Daoy (cell line): Measurements from ENCODE around the gene PFKFB1. TPM values are rescaled to one million over a fixed set of nuclear protein-coding genes. Genes with fewer than 3 reads are reported as not detected.

Experiments used
- DNase-seq: peaks from one replicate; pipeline ENCODE4 v3.0.0-alpha.2; 2015; ENCODE audit warnings: low read depth
- total RNA-seq: library from RNA; depleted of rRNA; stranded (reverse); fragments of >200 nt; shearing (Covaris generic); gene quantifications from 2 replicates; pipeline ENCODE4 v1.2.3, GENCODE V29; 2014; rRNA removed

PFKFB1 gene
- total RNA-seq = not detected in 2 replicates

- DNase-seq = no peak
Measured at GRCh38 chrX:54994099-54994498, at the start of gene PFKFB1. Gene PFKFB1, minus strand, starts transcription at chrX:54994188. Its CDS starts 181 bp downstream, at chrX:54994007.

GRCh38 chrX:55041514-55041913, 47.5 kb upstream of the PFKFB1 start:
- no peak for DNase-seq

DNA sequence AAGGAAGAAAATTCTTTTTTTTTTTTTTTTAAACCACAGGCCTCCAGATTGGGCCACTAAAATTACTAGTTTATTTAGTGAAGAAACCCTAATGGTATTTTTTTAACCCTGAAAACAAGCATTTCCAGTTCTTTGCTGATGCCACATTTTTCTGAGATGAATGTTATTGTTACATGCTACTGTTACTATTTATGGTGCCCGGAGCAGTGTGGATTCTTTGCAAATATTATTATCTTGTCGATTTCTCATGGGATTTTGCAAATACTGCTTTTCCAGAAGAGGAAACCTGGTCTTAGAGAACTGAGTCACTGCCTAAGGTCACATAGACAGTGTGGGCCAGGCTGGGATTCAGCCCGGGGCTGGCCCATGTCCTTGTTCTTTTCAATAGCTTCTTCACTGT, 45.5 kb upstream of the PFKFB1 start:
- DNase-seq = no peak

DNA sequence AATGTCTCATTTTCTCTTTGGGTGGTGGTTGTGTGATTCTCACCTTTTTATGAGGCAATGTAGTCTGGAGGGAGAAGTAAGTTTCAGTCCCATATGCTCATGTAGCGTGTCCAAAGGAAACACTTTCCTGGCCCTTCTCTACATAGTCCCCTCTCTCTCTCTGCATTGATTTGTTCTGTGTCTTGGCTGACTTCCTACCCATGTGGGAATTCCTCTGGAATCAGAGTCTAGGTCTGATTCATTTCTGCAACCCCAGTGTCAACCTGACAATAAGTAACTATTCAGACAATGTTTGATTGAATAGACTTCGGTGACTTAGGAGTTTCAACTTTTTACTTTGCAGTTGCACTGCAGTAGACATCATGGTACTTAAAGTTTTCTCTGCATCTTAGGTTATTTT, 39.4 kb upstream of the PFKFB1 start:
- no peak for DNase-seq

DNA sequence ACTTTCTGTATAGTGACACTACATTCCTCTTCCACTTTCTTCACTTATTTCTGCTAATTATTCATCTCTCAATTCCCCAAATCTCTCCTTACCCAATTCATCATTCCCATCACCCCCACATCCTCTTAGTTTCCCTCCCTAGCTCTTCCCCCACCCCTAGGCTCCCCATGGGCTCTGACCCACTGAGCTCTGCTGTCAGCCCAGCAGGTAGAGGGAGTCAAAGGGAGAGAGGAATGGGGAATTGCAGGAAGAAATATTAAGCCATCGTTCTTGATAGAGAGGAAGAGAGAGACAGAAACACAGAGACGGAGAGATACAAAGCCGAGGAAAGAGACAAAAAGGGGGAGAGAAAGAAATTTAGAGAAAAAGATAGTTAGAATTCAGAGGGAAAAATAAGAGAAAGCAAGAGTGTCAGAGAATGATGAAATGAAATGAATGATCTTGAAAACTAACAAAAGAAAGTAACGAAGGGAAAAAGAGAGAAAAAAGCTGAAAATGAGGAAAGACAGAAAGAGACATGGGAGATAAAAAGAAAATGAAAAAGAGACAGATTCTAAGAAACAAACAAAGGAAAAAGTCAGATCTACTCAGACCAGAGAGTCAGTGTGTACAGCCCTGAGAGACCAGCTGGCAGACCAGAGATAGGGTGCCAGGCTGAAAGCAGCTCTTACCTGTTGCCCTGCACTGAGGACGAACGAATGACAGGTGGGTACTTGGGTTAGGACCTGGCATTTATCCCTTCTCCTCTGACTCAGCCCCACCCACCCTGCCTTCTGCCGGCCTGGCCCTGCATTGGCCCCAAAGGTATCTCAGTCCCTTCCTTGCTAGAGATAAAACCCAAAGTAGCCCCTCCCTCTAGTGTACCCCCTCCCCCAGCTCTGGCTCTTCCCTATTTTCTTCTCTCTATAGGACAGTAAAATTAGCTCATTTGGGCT, 36.5 kb upstream of the PFKFB1 start, which contains the start of gene ALAS2:
Gene ALAS2 (minus strand): TSS at position 707 of the 935 bp plus-strand sequence. CDS start 4,977 bp downstream, outside the sequence.
- DNase-seq = no peak

DNA sequence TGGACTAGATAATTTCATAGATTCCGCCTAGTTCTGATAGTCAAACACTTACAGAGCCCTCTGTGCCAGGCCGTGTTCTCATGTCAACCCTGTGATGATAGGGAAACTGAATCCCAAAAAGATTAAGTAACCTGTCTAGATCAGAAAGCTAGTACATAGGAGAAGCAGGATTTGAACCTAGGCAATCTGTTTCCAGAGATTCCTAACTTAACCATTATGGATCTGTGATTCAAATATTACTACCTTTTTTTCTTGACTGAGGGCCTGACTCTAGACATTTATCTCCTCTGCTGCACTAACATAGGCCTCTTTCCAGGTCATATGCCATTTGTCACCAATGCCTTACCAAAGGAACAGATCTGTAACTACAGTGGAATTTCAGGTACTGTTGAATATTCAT, 35.3 kb upstream of the PFKFB1 start:
- DNase-seq = no peak

DNA sequence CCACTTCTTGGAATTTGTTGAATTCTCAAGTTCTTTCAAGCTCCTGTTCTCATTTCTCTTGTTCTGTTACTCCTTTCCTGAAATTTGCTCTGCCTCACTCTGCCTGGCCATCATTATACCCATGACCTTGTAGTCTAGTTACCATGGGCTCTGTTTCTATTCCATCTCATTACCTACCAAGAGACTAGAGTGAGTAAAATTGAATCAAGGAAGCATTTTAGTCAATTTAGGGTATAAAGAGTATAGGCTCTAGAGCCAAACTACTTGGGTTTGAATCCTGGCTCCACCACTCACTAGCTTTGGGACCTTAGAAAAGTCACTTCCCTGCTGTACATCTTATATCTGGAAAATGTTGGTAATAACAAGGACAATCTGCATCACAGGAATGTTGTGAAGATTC, 34.6 kb upstream of the PFKFB1 start:
- DNase-seq = no peak

GRCh38 chrX:55028040-55028439, 34.1 kb upstream of the PFKFB1 start:
- DNase-seq = no peak

DNA sequence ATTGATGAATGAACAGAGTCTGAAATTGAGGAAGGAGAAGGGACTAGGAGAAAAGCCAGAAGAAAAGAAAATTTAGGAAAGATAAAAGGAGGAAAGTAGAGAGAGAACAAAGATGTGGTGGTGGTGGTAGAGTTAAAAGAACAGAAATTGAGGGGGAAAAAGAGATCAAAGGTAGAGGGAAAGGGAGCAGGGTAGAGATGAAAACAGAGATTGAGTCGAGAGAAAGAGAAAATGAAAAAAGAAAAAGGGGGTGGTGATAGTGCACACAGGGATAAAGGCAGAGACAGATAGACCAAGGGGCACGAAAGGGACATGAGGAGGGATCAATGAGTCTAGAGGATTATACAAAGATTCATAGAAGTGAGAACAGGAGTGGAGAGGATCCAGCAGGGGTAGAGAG, 32.9 kb upstream of the PFKFB1 start:
- DNase-seq = no peak

- DNase-seq = no peak
Measured at GRCh38 chrX:55026143-55026542, 32.2 kb upstream of the PFKFB1 start.

DNA sequence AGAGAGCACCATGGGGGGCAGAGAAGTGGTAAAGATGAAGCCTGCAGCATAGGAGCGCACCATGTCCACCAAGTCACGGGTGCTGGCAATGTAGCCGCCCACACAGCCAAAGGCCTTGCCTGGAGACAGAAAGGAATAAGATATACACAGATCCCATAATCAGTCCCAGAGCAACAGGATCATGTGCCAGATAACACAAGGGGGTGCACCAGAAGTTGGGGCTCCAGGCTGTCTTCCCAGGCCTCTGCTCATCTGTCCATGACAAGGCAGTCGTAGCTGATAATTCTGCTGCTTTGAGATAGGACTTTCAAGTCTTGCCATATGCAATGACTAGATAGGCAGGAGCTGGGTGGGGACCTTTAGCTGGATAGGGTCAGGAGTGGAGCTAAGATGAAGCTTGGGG, 20.9 kb upstream of the PFKFB1 start:
- no peak for DNase-seq

- DNase-seq = no peak
Measured at GRCh38 chrX:55011294-55011693, 17.3 kb upstream of the PFKFB1 start.

- peak; percentile 37 for DNase-seq
Measured at GRCh38 chrX:55008571-55009358, 14.8 kb upstream of the PFKFB1 start.

DNA sequence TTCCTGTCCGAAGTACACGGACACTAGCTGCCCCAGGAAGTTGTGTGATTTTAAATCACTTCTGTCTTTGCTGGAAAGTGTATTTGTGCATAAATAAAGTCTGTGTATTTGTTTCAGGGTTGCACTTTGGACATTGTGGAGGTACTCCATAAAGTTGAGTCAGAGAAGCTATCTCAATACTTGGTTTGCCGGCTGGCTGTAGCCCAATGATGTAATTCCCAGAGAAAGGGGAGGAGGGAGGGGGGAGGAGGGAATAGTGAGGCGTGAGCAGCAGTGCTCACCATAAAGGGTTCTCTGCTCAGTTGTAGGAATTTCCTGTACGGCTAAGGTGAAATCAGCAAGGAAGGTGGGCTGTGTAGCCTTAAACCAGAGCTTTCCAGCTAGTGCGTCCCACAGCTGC, 13.7 kb upstream of the PFKFB1 start:
- DNase-seq = peak; percentile 54

GRCh38 chrX:55006827-55007621, 13.0 kb upstream of the PFKFB1 start:
- DNase-seq = no peak

DNA sequence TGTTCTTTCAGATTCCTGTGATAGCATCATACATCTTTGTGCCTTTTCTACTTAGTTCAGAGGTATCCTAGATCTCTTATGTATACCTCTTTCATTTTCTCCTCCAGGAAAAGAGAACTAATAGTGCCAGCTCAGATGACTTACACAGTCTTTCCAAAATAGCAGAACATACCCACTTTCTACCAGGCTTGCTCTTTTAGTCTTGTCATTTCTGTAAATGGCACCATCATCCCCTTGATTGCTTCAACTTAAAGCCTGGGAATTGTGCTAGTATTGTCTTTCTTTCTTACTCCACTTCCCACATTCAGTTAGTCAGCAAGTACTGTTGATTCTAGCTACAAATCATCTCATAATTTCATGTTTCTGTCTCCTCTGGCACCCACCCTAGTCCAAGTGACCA, 11.3 kb upstream of the PFKFB1 start:
- DNase-seq = no peak

- DNase-seq = no peak
Measured at GRCh38 chrX:55004231-55004630, 10.2 kb upstream of the PFKFB1 start.

GRCh38 chrX:54999717-55000598, 6.0 kb upstream of the PFKFB1 start, which contains the start of gene APEX2:
Gene APEX2, plus strand, starts transcription at chrX:55000363. Its CDS starts 60 bp downstream, at chrX:55000423.
- DNase-seq = peak; percentile 93

DNA sequence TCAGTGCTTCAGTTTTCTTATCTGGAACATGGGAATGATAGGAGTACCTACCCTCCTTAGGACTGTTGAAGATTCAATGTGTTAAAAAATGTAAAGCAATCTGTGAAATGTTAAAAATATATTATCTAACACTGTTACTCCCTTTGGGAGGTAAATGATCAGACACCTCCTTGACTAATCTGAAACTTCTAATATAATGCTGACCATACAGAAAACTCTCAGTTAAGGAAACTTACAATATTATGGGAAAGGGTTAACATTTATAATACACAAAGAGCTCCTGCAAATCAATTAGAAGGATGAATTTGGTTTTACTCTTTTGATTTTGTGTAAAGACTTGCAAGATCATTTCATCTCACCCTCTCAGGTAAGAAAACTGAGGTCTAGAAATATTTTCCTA, 1.6 kb upstream of the PFKFB1 start:
- DNase-seq = no peak

DNA sequence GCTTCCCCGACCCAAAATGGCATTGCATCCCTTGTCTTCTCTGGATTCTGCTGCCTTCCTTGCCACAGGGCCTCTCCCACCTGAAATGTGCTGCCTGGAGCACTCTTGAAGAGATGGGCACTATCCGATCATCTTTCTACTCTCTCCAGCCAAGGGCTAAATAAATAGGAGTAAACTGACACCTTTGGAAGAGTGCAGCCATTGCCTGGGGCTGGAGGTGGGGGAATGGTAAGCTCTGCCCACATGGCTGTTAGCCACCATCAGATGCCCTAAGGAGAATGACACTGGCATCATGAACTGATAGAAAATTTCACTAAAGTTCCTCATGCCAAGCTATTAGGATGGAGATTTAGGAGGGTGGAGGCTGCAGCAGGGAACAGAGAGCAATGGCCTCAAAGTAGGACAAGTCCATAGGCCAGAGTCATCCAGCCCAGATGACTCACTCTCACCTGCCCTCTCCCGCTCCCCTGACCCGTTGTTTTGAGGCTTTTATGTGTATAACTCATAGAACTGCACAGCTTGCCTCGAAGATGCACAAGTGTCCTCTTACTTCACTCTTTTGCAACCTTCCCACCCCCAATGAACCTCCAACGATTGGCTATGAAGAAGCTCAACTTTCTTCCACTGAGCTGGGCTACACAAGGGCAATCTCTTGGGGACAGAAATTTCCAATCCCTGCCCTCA, 822 bp upstream of the PFKFB1 start:
- DNase-seq = no peak
